K562 (cell line): Measurements from ENCODE around the gene PDPK1. TPM values are rescaled to one million over a fixed set of nuclear protein-coding genes. Genes with fewer than 3 reads are reported as not detected.

Experiments
- ATF7 ChIP-seq: fragments of 450-650 bp; IDR thresholded peaks from 2 replicates; pipeline ENCODE4 v1.7.1; 2014; ENCODE audit warnings: mild to moderate bottlenecking, moderate library complexity
- BHLHE40 ChIP-seq: IDR thresholded peaks from 2 replicates; pipeline ENCODE4 v1.6.1; 2011; ENCODE audit warnings: low read length, improper control_type of control experiment
- ERF ChIP-seq: fragments of 450-650 bp; formaldehyde crosslinking; IDR thresholded peaks from 2 replicates; pipeline ENCODE4 v1.4.0; 2020; ENCODE audit warnings: mild to moderate bottlenecking, mixed read lengths
- ETV5 ChIP-seq: sonication (generic); formaldehyde crosslinking; IDR thresholded peaks from 2 replicates; pipeline ENCODE4 v1.4.0; 2020; ENCODE audit warnings: low read depth, mild to moderate bottlenecking, missing genetic modification reagents
- L3MBTL2 ChIP-seq: fragments of 450-650 bp; IDR thresholded peaks from 2 replicates; pipeline ENCODE4 v1.6.1; 2016; ENCODE audit warnings: mild to moderate bottlenecking, moderate library complexity
- MED1 ChIP-seq: sonication (generic); formaldehyde crosslinking; IDR thresholded peaks from 2 replicates; pipeline ENCODE4 v1.8.1; 2023; ENCODE audit warnings: missing genetic modification reagents, borderline replicate concordance
- SMARCC2 ChIP-seq: fragments of 450-650 bp; IDR thresholded peaks from 2 replicates; pipeline ENCODE4 v1.6.1; 2017; ENCODE audit warnings: antibody characterized with exemption, moderate library complexity, mild to moderate bottlenecking, low read depth
- SMARCE1 ChIP-seq: fragments of 450-650 bp; IDR thresholded peaks from 2 replicates; pipeline ENCODE4 v1.7.1; 2016; ENCODE audit warnings: mild to moderate bottlenecking
- TAF1 ChIP-seq: IDR thresholded peaks from 2 replicates; pipeline ENCODE4 v1.6.1; 2011; ENCODE audit warnings: mild to moderate bottlenecking, low read length, moderate library complexity; ENCODE audit not compliant: insufficient read depth, control insufficient read depth, severe bottlenecking; ENCODE audit errors: extremely low read depth
- ZC3H4 ChIP-seq: sonication (generic); formaldehyde crosslinking; IDR thresholded peaks from 2 replicates; pipeline ENCODE4 v1.9.0; 2021; ENCODE audit warnings: missing genetic modification reagents, borderline replicate concordance
- ZNF175 ChIP-seq: fragments of 200-800 bp; sonication (Bioruptor generic); IDR thresholded peaks from 2 replicates; pipeline ENCODE4 v1.6.1; 2016; ENCODE audit warnings: low read depth, mild to moderate bottlenecking, missing genetic modification characterization, missing compliant biosample characterization
- polyA plus RNA-seq, 8 experiments: library from polyadenylated mRNA; depleted of rRNA in 4 of 8; stranded (reverse) in 5 of 8; unstranded in 3 of 8; fragments of >200 nt; fragmentation: Nextera tagmentation in 2 of 8; fragmentation: Illumina TruSeq in 1 of 8; extraction: Ambion mirVana in 2 of 8; extraction: Trizol in 1 of 8; gene quantifications; 2 replicates each; pipeline versions ENCODE4 v1.2.1 to v1.2.3, GENCODE V29; 2011 to 2014; ENCODE audit warnings: inconsistent platforms in 1 of 8, missing spikeins in 1 of 8
- total RNA-seq, 7 experiments: library from RNA; depleted of rRNA in 6 of 7; stranded (reverse); fragments of >200 nt in 6 of 7; fragmentation: Illumina TruSeq in 2 of 7; extraction: Trizol in 2 of 7; gene quantifications; 2 replicates each; pipeline versions ENCODE4 v1.2.1 to v1.2.3, GENCODE V29; 2011 to 2021; ENCODE audit warnings: low replicate concordance in 1 of 7
- TF ChIP-seq, protein P1 (sequence below): IDR thresholded peaks from 2 replicates; pipeline ENCODE4 v1.6.1; 2011; ENCODE audit warnings: borderline replicate concordance, low read depth, mild to moderate bottlenecking, moderate library complexity, low read length; ENCODE audit not compliant: insufficient read depth, poor library complexity, severe bottlenecking
- TF ChIP-seq, protein P2 (sequence below): sonication (generic); formaldehyde crosslinking; IDR thresholded peaks from 2 replicates; pipeline ENCODE4 v1.8.0; 2022; ENCODE audit warnings: missing genetic modification reagents, mild to moderate bottlenecking, moderate library complexity, borderline replicate concordance
- TF ChIP-seq, protein P3 (sequence below), 2 experiments: fragments of 450-650 bp in 1 of 2; sonication (generic) in 1 of 2; formaldehyde crosslinking in 1 of 2; IDR thresholded peaks; 2 replicates each; pipeline versions ENCODE4 v1.7.1 to v1.9.0; 2016 to 2022; ENCODE audit warnings: inconsistent platforms in 1 of 2, mild to moderate bottlenecking in 1 of 2, missing genetic modification reagents in 1 of 2

Gene PDPK1
- total and polyA plus RNA-seq, 9 of the 15 experiments (the other 6 are each of a cell fraction or from before 2014, with no cell fraction given): 4.0 to 37.2 (median 18.7) TPM

DNA sequence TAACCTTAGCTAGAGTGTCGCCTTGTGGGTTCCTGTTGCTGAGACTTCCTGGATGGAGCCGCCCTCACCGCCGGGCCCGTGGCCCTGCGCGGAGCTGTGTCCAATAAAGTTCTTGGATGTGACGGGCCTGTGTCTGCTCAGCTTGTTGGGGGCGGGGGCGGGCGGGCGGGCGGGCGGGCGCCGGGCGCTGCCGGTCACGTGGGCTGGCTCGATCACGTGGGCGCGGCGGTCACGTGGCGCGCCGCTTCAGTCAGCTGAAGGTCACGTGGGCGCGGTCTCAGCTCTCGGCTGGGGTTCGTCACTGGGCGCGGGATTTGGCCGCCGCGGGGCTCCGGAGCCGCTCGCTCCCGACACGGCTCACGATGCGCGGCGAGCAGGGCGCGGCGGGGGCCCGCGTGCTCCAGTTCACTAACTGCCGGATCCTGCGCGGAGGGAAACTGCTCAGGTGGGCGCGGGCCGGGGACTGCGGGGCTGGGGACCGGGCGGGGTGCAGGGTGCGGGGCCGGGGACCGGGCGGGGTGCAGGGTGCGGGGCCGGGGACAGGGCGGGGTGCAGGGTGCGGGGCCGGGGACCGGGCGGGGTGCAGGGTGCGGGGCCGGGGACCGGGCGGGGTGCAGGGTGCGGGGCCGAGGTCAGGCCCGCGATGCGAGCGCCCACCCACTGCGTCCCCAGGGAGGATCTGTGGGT, 17.6 kb upstream of the PDPK1 start, which contains the start of gene AMDHD2 (continued):
- TF ChIP-seq, protein P1, sequence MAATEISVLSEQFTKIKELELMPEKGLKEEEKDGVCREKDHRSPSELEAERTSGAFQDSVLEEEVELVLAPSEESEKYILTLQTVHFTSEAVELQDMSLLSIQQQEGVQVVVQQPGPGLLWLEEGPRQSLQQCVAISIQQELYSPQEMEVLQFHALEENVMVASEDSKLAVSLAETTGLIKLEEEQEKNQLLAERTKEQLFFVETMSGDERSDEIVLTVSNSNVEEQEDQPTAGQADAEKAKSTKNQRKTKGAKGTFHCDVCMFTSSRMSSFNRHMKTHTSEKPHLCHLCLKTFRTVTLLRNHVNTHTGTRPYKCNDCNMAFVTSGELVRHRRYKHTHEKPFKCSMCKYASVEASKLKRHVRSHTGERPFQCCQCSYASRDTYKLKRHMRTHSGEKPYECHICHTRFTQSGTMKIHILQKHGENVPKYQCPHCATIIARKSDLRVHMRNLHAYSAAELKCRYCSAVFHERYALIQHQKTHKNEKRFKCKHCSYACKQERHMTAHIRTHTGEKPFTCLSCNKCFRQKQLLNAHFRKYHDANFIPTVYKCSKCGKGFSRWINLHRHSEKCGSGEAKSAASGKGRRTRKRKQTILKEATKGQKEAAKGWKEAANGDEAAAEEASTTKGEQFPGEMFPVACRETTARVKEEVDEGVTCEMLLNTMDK: peak; percentile 61
- TF ChIP-seq MED1 (CRISPR knock-in tag): 0 out of 2 replicates have a peak, but pooled peaks have one; percentile 27
- no peak for TF ChIP-seq ZNF175 (CRISPR knock-in tag)
- peak; percentile 44 for TF ChIP-seq TAF1
- TF ChIP-seq SMARCE1: no peak
- TF ChIP-seq ETV5 (CRISPR knock-in tag): no peak
- 0 out of 2 replicates have a peak, but pooled peaks have one; percentile 9 for TF ChIP-seq ATF7
- TF ChIP-seq, protein P2, sequence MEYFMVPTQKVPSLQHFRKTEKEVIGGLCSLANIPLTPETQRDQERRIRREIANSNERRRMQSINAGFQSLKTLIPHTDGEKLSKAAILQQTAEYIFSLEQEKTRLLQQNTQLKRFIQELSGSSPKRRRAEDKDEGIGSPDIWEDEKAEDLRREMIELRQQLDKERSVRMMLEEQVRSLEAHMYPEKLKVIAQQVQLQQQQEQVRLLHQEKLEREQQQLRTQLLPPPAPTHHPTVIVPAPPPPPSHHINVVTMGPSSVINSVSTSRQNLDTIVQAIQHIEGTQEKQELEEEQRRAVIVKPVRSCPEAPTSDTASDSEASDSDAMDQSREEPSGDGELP: peak; percentile 98
- 0 out of 2 replicates have a peak, but pooled peaks have one; percentile 9 for TF ChIP-seq L3MBTL2
- no peak for TF ChIP-seq SMARCC2
- TF ChIP-seq ERF (CRISPR knock-in tag): 0 out of 2 replicates have a peak, but pooled peaks have one; percentile 50
- TF ChIP-seq BHLHE40: peak; percentile 98
- TF ChIP-seq, protein P3, sequence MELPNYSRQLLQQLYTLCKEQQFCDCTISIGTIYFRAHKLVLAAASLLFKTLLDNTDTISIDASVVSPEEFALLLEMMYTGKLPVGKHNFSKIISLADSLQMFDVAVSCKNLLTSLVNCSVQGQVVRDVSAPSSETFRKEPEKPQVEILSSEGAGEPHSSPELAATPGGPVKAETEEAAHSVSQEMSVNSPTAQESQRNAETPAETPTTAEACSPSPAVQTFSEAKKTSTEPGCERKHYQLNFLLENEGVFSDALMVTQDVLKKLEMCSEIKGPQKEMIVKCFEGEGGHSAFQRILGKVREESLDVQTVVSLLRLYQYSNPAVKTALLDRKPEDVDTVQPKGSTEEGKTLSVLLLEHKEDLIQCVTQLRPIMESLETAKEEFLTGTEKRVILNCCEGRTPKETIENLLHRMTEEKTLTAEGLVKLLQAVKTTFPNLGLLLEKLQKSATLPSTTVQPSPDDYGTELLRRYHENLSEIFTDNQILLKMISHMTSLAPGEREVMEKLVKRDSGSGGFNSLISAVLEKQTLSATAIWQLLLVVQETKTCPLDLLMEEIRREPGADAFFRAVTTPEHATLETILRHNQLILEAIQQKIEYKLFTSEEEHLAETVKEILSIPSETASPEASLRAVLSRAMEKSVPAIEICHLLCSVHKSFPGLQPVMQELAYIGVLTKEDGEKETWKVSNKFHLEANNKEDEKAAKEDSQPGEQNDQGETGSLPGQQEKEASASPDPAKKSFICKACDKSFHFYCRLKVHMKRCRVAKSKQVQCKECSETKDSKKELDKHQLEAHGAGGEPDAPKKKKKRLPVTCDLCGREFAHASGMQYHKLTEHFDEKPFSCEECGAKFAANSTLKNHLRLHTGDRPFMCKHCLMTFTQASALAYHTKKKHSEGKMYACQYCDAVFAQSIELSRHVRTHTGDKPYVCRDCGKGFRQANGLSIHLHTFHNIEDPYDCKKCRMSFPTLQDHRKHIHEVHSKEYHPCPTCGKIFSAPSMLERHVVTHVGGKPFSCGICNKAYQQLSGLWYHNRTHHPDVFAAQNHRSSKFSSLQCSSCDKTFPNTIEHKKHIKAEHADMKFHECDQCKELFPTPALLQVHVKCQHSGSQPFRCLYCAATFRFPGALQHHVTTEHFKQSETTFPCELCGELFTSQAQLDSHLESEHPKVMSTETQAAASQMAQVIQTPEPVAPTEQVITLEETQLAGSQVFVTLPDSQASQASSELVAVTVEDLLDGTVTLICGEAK (IDR thresholded peaks at IDR 0.05): peak; percentile 87
- TF ChIP-seq, protein P3 (CRISPR knock-in tag; IDR thresholded peaks at IDR 0.05): peak; percentile 81
- TF ChIP-seq ZC3H4 (CRISPR knock-in tag): no peak
